Measurements from ENCODE around the gene CALU.

GRCh38 chr7:128810997-128811396, 71.8 kb downstream of the CALU start:
- TF ChIP-seq POLR2A (IDR thresholded peaks at IDR 0.05) (no peak), CTCF (IDR thresholded peaks at IDR 0.05 in 8 of 11, conservative IDR thresholded peaks at IDR 0.05 in 3 of 11) (no peak)

Measured in spleen (tissue), 7 donors.